Posterior vena cava (tissue), 2 donors: Measurements from ENCODE around the gene IER5. TPM values are rescaled to one million over a fixed set of nuclear protein-coding genes. Genes with fewer than 3 reads are reported as not detected.

Experiments used
- DNase-seq: peaks from one replicate; pipeline ENCODE4 v3.0.0-alpha.2; 2020; ENCODE audit warnings: low spot score
- intact Hi-C, 2 donors: fragments of 100-400 bp; cut with DNase I; formaldehyde crosslinking; loops; one replicate each; pipeline versions ENCODE4 v1.14.1 to v1.14.2; 2022 to 2023
- total RNA-seq, 2 donors: library from RNA; stranded (reverse); fragmentation: NEBNext Ultra II Directional; extraction: Animal tissue kit (Norgen Biotek cat#: 25700); gene quantifications; one replicate each; pipeline ENCODE4 v1.2.1, GENCODE V29; 2021
- donor health status: DM: yes; HTN: yes; CAD: no.
- donor health status: DM: yes; HTN: yes; CAD: no.

Gene IER5
- total RNA-seq, 2 donors from 2014 or later, result 12.0 to 27.3 TPM

DNA sequence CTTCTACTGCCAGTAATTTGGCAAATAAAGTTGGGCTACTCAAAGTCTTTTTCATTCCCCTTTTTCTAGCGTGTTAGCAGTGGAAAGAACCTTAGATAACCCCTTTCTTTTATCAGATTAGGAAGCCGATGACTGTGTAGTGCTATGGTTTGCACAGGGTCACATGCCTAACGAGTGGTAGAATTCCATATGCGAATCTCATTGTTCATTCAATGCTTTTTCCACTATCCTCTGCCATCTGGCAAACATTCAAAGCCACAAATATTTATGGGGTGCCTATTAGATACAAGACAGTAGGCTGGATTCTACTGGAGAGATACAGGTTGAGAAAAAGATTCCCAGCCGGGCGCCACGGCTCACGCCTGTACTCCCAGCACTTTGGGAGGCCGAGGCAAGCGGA is 14.9 kb upstream of the IER5 start:
- intact Hi-C loops, result no loop called here
- no peak for DNase-seq

DNA sequence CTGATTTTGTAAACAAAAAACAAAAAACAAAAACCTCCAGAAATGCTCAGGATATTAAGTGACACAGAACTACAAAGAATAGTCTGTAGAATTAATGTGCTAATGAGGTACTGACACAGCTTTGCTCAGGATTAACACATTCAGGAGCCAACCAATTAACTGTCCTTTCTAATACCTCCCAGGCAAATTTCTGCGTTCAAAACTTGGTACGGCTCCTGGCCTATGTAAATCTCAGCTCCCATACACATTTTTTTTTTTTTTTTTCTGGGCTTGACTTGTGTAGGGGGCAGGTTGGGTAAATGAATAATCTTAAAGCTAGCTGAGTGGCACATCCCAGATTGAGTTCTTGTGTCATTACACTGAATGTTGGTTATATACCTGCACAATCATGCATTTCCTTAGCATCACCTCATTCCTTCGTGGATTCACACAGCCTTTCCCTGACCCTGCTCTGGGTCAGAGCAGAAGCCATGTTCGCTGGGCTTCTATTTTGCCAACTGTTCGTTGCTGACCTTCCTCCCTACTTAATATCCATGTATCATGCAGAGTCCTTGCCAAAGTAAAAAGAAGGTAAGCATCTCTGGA is 12.6 kb upstream of the IER5 start:
- intact Hi-C loops, result no loop called here
- no peak for DNase-seq

DNA sequence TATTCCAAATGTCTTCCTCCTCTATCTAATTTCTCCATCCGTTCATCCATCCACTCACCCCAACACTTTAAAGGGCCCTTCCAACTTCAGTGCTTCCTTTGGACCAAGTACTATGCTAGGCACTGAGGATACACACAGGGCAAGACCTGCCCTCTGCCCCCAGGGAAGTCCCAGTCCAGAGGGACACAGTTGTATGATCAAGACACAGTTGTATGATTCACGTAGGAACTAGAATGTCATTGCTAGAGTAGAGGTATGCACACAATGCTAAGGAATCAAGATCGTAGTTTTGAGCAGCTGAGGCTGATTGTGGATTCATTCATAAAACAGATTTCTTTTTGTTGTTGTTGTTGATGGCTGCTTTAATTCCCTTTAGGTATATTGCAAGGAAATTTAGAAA is 11.6 kb upstream of the IER5 start:
- intact Hi-C loops, result no loop called here
- DNase-seq, result no peak

DNA sequence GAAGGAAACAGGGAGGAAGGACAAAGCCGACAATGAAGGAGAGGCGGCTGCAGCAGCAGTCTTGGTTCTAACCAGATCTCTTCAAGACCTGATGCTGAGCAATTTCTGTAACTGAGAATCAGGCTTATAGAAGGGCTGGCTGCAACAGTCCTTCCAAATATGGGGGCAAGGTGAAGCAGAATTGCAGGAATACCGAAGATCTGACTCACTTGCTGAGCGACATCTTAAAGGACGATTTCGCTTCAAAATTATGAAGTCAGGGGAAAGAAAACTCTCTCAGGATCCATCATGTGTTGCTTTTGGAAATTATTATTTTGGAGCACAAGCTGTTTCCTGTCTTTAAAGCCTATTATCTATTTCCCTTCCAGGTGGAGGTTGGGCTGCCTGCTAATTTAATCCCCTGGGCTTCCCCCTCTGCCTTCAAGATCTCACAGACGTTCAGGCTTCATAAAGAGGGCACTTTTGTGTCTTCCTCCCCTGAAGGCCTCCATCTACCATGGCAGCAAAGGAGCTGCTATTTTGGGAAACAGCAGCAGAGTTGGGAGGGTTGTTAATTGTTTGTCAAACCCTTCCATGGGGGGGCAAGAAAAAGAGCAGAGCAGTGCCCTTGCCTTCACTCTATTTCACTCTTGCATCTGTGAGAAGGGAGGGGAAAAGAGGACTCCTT is 10.8 kb upstream of the IER5 start:
- intact Hi-C loops, result no loop called here
- no peak for DNase-seq

DNA sequence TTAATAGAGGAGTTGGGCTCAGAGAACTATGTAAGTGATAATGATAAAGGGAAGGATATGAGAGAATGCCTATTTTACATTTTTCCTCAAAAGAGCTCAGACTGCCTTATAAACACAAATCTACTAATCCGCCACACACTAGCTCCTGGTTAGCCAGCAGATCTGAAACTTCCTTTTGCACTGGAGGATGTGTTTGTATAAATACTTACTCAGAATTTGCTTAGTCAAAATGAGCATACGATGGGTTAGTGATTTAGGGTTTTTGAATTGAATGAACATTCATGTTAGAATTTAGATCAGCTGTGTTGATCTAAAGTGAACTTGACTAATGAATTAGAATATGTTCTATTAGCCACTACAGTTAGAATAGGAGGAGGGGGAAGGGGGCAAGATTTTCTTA is 9.1 kb upstream of the IER5 start:
- intact Hi-C loops, result no loop called here
- no peak for DNase-seq

DNA sequence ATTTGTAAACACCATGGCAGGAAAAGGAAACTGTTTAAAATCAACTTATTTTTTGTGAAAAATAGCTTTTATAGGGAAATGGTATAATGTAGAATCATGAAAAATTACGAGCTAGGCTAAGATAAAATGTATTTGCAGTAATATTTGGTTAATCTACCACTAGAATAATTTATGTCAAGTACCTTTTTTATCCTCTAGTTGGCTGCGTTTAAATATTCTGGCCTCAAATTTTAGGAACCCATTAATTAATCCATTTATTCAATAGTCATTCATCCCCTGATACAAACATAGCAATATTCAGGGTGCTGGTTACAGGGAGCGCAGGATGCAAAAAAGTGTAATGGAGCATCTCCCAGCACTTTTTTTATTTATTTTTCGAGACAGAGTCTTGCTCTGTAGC is 8.6 kb upstream of the IER5 start:
- DNase-seq, result no peak
- intact Hi-C loops, result loop anchor here in 1 of 2 donors (10.0 kb wide), 1 partner anchor 65 kb away; no protein-coding TSS in a partner anchor

DNA sequence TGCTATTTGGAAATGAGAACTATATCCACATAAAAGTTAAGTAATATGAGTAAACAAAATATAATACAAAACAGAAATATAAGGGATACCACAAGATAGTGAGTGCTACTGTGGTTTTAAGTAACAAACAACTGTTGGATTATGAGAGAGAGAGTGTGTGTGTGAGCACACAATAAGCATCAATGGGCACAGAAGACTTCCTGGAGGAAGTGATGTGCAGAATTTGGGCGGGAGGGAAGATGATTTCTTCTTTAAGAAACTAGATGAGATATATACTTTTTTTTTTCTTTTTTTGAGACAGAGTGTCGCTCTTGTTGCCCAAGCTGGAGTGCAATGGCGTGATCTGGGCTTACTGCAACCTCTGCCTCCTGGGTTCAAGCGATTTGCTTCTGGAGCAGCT is 7.9 kb upstream of the IER5 start:
- DNase-seq, result no peak
- intact Hi-C loops, result loop anchor here in 1 of 2 donors (10.0 kb wide), 1 partner anchor 64 kb away; no protein-coding TSS in a partner anchor

DNA sequence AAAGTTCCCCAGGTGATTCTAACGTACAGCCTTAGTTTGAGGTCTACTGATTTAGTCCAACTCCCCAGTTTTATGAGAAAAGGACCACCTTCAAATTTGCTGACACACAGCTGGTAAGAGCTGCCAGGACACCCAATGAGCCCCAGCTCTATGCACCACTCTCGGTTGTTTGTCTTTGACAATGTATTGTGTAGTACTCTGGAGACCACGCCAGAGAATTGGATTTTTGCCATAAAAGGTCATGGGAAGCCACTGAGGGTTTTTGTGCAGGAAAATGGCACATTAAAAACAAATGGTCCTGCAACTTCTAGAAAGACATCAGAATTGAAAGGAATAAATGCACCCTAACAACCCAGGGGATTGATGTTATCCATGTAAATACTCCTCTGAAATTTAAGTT is 7.1 kb upstream of the IER5 start:
- intact Hi-C loops, result loop anchor here in 1 of 2 donors (10.0 kb wide), 1 partner anchor 63 kb away; no protein-coding TSS in a partner anchor
- no peak for DNase-seq

DNA sequence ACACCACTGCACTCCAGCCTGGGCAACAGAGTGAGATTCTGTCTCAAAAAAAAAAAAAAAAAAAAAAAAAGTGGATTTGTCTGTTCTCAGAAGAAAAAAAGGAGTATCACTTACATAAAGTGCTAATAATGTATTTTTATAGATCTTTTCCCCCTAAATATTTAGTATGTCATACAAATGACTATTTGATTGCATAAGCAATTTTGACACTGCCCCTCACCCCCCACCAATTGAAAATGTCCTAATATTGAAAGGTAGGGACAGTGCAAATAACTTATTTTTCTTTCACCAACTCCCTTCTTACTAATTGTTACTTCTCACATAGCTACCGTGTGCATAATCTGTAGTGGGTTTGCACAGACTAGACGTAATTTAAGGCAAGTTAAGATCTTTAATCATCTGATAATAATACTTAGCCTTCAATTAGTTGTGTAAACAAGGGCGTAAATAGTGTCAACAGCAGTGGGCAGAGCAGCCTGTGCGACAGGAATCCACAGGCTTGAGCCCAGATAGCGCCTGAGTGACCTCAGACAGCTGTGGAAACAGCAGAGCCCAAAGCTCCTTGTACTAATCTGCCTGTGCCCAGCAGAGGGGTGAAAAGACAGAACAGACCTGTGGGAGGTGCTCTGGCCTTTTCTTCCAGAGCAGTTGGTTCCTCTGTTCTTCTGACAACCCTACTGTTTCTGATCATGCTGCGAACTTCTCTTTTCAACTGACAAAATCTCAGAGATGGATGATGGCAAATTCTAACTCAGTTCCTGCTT is 4.5 kb upstream of the IER5 start:
- intact Hi-C loops, result loop anchor here in 1 of 2 donors (10.0 kb wide), 1 partner anchor 61 kb away; no protein-coding TSS in a partner anchor
- DNase-seq, result no peak

DNA sequence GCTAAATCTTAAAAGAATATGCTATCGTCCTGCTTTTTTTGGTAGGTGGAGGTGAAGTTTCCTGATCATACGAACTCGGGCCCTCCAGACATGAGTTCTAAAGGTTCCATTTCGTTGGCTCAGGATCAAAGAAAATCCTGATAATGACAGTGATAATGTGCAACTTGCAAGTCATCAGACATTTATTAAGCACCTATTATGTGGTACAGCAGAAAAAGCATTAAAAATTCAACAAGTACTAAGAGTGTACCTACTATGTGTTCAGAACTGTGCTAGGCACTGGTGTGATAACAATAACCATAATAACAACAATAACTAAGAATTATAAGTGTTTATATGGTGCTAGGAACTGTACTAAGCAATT is 3.9 kb upstream of the IER5 start:
- intact Hi-C loops, result loop anchor here in 1 of 2 donors (10.0 kb wide), 1 partner anchor 60 kb away; no protein-coding TSS in a partner anchor
- no peak for DNase-seq

DNA sequence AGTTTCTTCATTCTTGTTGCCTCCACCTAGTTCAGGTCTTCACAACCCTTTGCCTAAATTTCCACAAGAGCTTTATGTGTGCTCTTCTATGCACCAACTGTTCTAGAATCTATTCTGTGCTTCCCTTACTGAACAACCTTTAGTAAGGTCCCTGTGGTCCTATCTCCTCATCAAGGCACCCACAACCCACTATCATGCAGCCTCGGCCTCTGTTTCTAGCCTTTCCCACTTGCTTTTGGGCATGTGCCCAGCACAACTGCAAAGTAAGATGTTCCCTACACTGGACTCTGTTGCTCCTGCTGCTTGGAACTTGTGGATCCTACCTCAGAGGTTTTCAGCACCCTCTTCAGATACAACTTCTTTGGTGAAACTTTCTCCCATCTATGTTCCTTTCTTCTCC is 2.4 kb upstream of the IER5 start:
- DNase-seq, result no peak
- intact Hi-C loops, result loop anchor here in 1 of 2 donors (10.0 kb wide), 1 partner anchor 59 kb away; no protein-coding TSS in a partner anchor

DNA sequence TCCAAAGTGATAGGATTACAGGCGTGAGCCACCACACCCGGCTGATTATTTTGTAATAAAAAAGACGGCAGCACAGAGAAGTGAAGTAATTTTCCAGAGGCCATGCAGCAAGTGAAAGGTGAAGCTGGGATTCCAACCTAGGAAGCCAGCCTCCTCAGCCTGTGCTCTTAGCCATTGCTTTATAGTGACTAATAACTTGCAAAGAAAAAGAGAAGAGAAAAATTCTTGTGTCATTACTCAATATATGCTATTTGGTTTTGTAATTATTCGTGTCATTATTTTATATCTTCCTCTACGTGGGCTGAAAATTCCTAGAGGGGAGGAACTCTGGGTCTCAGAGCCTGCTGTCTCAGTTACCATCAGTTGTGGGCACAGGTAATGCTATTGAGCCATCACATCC is 1.6 kb upstream of the IER5 start:
- intact Hi-C loops, result loop anchor here in 1 of 2 donors (10.0 kb wide), 1 partner anchor 58 kb away; no protein-coding TSS in a partner anchor

DNA sequence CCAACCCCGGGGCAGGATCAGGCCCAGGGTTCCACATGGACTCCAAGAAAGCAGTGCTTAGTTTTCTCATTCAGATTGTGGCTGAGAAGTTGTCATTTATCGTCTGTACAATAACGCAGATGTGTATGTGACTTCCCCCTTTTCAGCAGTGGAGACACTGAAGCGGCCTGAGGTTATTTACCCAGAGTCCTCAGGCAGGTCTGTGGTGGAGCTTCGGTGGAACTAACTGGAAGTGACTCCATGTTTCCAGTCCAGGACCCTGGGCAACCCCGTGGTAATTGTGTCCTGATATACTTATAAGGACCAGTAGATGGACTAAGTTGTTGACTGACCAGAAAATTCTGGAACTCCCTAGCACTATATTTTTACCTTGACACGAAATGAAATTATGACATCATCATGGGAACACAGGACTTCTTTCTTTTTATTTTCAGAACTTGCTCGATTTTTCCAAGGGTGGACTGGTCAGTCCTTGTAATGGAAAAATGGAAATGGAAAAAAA is 1.0 kb upstream of the IER5 start:
- intact Hi-C loops, result loop anchor here in 1 of 2 donors (10.0 kb wide), 1 partner anchor 57 kb away; no protein-coding TSS in a partner anchor
- DNase-seq, result no peak

More for the DNA sequence above, 1.6 kb upstream of the IER5 start:
- DNase-seq, result no peak

DNA sequence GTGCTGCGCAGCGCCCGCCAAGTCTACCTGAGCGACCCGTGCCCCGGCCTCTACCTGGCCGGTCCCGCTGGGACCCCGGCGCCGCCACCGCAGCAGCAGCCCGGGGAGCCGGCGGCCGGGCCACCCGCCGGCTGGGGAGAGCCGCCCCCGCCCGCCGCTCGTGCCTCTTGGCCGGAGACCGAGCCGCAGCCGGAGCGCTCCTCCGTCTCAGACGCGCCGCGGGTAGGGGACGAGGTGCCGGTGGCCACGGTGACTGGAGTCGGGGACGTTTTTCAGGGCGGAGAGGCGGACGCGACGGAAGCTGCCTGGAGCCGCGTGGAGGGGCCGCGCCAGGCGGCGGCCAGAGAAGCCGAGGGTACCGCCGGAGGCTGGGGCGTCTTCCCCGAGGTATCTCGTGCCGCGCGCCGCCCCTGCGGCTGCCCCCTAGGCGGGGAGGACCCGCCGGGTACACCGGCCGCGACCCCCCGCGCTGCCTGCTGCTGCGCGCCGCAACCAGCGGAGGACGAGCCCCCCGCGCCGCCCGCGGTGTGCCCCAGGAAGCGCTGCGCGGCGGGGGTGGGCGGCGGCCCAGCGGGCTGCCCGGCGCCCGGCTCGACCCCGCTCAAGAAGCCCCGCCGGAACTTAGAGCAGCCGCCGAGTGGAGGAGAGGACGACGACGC is 646 bp downstream of the IER5 start:
- DNase-seq, result peak; percentile 87
- intact Hi-C loops, result loop anchor here (2.0 to 10.0 kb wide), 2 partner anchors 52 to 56 kb away; no protein-coding TSS in a partner anchor

DNA sequence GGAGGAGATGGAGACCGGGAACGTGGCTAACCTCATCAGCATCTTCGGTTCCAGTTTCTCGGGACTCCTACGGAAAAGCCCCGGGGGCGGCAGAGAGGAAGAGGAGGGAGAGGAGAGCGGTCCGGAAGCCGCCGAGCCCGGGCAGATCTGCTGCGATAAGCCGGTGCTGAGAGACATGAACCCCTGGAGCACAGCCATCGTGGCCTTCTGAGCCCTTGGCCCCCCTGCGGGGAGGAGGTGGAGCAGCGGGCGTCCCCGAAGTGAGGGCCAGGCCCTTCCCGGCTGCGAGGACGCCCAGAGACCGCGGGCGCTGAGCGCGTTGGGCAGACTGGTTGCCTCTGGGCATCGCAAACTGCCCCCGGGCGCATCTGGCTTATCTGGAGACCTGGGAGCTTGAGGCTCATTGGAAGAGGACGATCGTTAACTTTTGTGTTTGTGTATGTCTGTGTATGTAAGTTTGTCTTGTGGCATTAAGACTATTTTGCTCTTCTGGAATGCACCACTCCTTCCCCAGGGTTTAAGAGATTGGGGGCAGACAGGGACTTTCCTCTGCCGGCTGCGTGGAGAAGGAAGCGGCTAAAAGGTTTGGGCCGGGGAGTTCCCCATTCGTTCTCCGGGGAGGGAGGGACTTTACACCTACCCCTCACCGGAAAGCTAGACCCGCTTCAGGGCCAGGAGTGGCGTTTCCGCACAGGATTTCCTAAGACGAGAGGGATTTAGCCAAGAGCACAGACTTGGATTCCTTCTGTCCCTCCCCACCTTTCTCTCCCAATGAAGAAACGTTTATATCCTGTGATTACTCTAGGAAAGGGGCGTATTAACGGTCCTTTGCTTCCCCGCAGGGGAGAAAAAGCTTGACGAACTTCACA is 1.4 kb downstream of the IER5 start:
- DNase-seq, result peak; percentile 92

DNA sequence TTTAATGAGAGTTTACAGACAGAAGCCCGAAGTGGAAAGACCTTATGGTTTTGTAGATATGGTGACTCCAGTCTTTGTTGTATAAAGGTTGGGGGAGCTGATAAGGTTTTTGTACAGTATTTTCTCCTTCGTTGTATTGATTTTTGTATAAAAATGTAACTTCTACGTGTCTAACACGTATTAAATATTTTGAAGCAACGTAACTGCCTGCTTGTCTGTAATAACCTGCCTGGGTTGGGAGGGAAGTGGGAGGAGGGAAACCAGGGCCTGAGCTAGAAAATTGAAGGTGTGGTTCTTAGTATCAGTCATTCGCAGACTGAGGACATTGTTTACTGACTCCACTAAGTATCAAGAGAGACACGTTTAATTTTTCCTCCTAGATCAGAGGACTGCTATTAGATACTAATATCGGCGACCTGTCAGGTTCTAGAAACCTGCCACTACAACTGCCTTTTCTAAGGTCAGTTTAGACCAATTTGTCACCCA is 2.2 kb downstream of the IER5 start:
- no peak for DNase-seq
- intact Hi-C loops, result no loop called here

More for the DNA sequence above, 1.4 kb downstream of the IER5 start:
- intact Hi-C loops, result loop anchor here (2.0 to 10.0 kb wide), 2 partner anchors 51 to 55 kb away; no protein-coding TSS in a partner anchor

DNA sequence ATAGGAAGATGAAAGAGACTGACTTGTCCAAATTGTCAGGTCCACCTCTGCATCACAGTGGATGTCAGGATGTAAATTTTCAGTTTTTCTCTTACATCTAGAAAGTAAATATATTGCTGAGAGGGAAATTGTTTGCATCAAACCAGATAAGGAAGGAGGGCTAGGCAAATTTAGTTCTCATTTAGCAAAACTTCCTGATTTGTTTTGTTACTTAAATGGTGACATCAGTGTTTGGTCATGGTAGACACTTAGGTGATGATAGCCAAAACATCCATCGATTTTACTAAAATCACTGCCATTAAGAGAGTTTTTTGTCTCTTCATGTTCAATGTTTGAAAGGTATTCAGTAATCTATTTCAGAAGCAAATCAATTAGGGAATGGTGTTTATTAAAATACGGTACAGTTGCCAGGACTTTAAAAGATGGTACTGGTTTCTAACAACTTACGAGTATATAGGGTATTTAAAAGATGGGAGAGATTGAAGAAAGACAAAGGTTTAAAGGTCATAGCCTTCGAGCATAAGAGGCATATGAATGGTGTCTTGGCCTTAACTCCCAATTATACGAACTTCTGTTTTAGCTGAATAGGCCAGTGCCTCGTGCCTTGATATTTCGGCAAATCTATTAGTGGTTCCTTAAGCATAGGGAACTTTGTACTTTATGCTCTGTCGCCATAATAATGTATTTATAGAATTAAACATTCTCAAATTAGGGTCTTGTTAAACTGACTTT is 3.0 kb downstream of the IER5 start:
- intact Hi-C loops, result no loop called here
- DNase-seq, result no peak
